22Rv1 (cell line): ENCODE results near the gene PRTN3.
"Not testable (repeated sequence)": the region's sequence is repeated elsewhere in the genome, so short reads cannot be mapped to it uniquely, and the experiment has no call there.

ENCODE experiments used
- H3K27ac ChIP-seq: fragments of 450-650 bp; 2 replicates; pipeline ENCODE4 v1.5.1; 2017
- ZFX ChIP-seq: fragments of 450-650 bp; IDR thresholded peaks from 2 replicates; pipeline ENCODE4 v1.6.1; 2017; ENCODE audit warnings: antibody characterized with exemption, borderline replicate concordance
- TF ChIP-seq, protein P1 (sequence below): fragments of 450-650 bp; IDR thresholded peaks from 2 replicates; pipeline ENCODE4 v1.5.1; 2017; ENCODE audit warnings: mild to moderate bottlenecking

PRTN3 gene

DNA sequence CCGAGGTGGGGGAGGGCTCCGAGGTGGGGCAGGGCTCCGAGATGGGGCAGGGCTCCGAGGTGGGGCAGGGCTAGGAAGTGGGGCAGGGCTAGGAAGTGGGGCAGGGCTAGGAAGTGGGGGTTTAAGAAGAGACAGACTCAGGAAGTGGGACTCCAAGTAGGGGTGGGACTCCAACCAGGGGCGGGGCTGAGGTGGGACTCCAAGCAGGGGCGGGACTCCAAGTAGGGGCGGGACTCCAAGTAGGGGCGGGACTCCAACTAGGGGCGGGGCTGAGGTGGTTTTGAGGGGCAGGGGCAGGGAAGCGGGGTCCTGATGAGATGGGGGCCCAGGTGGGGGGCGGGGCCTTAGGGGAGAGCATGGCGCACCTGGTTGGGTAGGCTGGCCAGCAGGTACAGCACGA is 32.3 kb downstream of the PRTN3 start:
- TF ChIP-seq, protein P1, sequence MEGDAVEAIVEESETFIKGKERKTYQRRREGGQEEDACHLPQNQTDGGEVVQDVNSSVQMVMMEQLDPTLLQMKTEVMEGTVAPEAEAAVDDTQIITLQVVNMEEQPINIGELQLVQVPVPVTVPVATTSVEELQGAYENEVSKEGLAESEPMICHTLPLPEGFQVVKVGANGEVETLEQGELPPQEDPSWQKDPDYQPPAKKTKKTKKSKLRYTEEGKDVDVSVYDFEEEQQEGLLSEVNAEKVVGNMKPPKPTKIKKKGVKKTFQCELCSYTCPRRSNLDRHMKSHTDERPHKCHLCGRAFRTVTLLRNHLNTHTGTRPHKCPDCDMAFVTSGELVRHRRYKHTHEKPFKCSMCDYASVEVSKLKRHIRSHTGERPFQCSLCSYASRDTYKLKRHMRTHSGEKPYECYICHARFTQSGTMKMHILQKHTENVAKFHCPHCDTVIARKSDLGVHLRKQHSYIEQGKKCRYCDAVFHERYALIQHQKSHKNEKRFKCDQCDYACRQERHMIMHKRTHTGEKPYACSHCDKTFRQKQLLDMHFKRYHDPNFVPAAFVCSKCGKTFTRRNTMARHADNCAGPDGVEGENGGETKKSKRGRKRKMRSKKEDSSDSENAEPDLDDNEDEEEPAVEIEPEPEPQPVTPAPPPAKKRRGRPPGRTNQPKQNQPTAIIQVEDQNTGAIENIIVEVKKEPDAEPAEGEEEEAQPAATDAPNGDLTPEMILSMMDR = no peak
- no peak for TF ChIP-seq ZFX
- H3K27ac ChIP-seq = peak overlapping the region; percentile 80

DNA sequence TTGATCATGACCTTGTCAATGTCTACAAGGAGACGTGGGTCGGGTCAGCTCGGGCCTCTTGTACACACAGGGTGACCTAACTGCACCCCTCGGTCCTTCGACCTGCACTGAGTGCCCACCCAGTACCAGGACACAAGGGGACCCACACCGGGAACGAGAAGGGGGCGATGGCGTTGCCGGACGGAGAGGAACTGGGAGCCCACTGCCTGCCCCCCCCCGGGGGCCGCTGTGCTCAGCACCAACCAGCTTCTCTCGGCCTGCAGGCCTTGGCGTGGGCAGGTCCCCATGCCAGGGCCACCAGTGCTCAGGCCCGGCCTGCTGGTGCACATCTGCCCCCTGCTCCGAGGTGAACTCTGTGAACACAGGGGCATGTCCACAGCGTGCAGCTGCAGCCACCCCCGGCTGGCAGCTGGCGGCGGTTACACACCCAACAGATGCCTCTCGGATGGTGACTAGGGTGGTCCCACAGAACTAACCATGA is 32.8 kb downstream of the PRTN3 start:
- TF ChIP-seq ZFX = no peak
- TF ChIP-seq, protein P1 = no peak
- peak overlapping the region; percentile 80 for H3K27ac ChIP-seq

DNA sequence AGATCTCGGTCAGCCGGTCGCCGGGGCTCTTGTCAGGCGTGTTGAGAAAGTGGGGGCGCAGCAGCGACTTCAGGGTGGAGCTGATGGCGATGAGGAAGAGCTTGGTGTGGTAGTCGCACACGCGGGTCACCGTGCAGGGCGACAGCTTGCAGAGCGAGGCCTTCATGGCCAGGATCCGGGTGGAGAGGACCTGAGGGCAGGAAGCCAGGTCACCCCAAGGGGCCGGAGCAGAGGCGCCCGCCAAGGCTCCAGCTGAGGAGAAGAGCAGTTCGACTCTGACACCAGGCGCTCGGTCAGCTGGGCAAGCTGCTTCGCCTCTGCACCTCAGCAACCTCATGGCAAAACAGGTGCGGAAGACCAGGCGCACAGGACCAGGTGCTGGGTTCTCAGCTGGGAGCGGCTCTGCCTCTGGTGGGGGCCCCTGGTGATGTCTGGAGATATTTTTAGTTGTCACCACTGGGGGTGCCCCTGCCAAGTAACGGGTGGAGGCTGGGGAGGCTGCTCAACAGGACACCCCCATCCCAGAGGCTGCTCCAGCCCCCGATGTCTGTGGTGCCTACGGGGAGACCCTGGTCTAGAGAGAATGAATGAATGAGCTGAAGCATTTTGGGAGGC is 34.6 kb downstream of the PRTN3 start:
- TF ChIP-seq, protein P1 = no peak
- TF ChIP-seq ZFX = no peak
- no peak overlapping the region for H3K27ac ChIP-seq

DNA sequence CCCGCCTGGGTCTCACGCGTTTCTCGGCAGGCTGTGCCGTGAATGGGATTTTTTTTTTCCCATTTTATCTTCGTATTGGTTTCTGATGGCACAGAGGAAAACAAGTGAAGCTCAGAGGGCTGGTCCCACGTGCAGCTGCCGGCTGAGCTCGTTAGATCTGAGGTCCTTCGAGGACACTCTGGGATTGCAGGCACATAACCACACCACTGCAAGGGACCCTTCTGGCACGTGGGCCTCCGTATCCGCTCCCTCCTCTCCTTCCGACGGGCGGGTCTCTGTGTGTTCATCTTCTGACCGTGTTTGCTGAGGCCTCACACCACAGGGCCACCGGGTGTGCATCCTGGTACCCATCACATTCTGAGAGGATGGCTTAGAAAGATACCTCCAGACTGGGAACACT is 35.3 kb downstream of the PRTN3 start:
- peak overlapping the region; percentile 15; the same call in 1 of the 2 replicates for H3K27ac ChIP-seq
- no peak for TF ChIP-seq ZFX
- TF ChIP-seq, protein P1 = no peak

DNA sequence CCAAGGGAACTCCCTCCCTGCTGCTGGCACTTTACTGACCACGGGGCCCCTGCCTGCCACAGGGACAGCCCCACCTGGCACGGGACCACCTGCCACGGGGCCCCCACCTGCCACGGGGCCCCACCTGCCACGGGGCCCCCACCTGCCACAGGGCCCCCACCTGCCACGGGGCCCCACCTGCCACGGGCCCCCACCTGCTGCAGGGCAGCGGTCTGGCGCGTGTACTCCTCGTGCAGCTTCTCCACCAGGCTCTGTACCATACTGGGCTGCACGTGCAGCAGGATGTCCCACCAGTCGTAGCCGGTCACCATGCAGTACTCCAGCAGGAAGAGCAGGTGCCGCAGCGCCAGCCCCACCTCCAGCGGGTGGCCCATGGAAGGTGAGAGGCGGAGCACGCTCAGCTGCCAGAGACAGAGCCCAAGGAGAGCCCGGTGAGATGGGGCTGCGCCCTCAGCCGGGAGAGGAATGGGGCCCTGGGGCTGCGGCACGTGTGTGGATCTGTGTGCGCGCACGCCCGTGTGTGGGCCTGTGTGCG is 36.0 kb downstream of the PRTN3 start:
- TF ChIP-seq, protein P1 = no peak
- TF ChIP-seq ZFX = no peak
- H3K27ac ChIP-seq = peak overlapping the region; percentile 15; the same call in 1 of the 2 replicates

DNA sequence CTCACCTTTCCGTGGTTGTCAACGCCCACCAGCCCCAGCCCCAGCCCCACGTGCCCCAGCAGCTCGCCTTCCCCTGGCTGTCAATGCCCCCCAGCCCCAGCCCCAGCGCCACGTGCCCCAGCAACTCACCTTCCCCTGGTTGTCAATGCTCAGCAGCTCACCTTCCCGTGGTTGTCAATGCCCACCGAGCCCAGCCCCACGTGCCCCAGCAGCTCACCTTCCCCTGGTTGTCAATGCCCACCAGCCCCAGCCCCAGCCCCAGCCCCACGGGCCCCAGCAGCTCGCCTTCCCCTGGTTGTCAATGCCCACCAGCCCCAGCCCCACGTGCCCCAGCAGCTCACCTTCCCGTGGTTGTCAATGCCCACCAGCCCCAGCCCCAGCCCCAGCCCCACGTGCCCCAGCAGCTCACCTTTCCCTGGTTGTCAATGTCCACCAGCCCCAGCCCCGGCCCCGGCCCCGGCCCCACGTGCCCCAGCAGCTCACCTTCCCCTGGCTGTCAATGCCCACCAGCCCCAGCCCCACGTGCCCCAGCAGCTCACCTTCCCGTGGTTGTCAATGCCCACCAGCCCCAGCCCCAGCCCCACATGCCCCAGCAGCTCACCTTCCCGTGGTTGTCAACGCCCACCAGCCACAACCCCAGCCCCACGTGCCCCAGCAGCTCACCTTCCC is 37.3 kb downstream of the PRTN3 start:
- H3K27ac ChIP-seq = not testable (repeated sequence)

DNA sequence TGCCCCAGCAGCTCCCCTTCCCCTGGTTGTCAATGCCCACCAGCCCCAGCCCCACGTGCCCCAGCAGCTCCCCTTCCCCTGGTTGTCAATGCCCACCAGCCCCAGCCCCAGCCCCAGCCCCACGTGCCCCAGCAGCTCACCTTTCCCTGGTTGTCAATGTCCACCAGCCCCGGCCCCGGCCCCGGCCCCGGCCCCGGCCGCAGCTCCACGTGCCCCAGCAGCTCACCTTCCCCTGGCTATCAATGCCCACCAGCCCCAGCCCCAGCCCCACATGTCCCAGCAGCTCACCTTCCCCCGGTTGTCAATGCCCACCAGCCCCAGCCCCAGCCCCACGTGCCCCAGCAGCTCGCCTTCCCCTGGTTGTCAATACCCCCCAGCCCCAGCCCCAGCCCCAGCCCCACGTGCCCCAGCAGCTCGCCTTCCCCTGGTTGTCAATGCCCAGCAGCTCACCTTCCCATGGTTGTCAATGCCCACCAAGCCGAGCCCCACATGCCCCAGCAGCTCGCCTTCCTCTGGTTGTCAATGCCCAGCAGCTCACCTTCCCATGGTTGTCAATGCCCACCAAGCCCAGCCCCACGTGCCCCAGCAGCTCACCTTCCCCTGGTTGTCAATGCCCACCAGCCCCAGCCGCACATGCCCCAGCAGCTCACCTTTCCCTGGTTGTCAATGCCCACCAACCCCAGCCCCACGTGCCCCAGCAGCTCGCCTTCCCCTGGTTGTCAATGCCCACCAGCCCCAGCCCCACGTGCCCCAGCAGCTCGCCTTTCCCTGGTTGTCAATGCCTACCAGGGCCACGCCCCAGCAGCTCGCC is 38.2 kb downstream of the PRTN3 start:
- not testable (repeated sequence) for H3K27ac ChIP-seq

DNA sequence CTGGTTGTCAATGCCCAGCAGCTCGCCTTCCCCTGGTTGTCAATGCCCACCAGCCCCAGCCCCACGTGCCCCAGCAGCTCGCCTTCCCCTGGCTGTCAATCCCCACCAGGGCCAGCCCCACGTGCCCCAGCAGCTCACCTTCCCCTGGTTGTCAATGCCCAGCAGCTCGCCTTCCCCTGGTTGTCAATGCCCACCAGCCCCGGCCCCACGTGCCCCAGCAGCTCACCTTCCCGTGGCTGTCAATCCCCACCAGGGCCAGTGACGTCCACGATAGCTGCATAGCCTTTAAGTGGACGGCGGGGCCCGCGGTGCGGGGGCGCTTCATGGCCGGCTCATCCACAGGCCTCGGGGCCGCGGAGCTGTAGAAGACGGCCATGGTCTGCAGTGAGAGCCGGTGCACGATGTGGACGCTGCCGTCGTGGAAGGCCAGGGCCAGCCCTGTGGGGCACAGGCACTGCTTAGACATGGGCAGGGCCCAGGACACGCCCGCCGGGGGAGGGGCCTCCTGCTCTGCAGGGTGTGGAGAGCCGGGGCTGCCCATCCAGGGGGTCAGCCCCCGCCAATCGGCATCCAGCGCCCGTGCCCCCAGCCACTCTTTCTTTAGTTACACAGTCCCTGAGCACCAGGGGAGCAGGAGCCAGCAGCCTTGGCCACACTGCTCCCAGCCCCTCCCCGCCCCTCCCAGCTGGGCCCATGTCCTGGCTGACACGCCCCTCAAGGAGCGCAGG is 39.1 kb downstream of the PRTN3 start:
- H3K27ac ChIP-seq = no peak overlapping the region
- TF ChIP-seq ZFX = no peak
- TF ChIP-seq, protein P1 = no peak
